ENCODE results near the gene GTPBP1. TPM values are rescaled to one million over a fixed set of nuclear protein-coding genes. Genes with fewer than 3 reads are reported as not detected.

Gene GTPBP1
- total RNA-seq, 4 donors from 2014 or later, result 27.7 to 124 (median 36.0) TPM

DNA sequence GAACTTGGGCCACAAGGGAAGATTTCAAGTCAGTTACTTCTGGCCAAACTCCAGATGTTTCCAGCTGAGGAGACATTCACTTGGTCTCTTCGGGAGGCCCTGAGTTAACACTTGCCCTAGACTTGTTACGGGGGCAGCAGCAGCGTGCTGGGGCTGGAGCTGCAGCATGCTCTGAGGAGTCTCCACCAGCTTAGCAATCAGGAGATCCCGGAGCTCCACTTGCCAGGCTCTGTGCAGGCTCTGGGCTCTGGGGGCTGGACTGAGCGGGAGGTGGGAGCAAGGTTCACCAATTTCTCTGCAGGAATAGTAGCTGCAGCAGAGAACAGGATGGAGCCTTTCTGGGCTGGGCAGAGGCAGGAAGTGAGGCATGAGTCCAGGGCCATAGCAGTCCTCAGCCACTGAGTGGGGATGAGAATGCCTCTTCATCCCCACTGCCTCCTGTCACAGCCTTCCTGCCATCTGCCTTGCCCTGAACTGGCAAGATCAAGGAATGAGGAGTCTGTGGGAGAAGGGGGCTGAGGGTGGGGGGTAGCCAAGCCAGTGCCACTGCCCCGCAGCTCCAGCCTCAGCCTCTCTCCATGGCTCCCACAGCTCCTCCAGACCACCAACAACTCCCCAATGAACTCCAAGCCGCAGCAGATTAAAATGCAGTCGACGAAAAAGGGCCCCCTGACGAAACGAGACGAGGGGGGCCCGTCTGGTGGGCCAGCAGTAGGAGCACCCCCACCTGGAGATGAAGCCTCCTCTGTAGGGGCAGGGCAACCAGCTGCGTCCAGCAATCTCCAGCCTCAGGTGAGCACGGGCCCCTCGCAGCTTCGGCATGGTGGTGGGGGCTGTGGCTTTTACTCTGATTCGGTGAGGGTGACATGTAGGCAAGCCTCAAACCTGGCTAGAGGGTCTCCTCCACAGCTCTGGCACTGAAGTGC, 23.4 kb downstream of the GTPBP1 start:
- intact Hi-C loops (cut with DNase I; ENCODE audit: low total_unique reads), result no loop called here
- H3K9me3 ChIP-seq, result no peaks in the 10 kb centered on the region
- H3K4me1 ChIP-seq, result peaks cover 19 to 21% of the 10 kb centered on the region in 2 donors
- peaks cover 6 to 66% of the 10 kb centered on the region in 2 donors for H3K36me3 ChIP-seq
- H3K4me3 ChIP-seq, result no peak overlapping the region
- DNase-seq (no peak), ATAC-seq (no peak)
- H3K27ac ChIP-seq, result no peak overlapping the region
- TF ChIP-seq, protein P1, sequence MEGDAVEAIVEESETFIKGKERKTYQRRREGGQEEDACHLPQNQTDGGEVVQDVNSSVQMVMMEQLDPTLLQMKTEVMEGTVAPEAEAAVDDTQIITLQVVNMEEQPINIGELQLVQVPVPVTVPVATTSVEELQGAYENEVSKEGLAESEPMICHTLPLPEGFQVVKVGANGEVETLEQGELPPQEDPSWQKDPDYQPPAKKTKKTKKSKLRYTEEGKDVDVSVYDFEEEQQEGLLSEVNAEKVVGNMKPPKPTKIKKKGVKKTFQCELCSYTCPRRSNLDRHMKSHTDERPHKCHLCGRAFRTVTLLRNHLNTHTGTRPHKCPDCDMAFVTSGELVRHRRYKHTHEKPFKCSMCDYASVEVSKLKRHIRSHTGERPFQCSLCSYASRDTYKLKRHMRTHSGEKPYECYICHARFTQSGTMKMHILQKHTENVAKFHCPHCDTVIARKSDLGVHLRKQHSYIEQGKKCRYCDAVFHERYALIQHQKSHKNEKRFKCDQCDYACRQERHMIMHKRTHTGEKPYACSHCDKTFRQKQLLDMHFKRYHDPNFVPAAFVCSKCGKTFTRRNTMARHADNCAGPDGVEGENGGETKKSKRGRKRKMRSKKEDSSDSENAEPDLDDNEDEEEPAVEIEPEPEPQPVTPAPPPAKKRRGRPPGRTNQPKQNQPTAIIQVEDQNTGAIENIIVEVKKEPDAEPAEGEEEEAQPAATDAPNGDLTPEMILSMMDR (IDR thresholded peaks at IDR 0.05 in 4 of 5, conservative IDR thresholded peaks at IDR 0.05 in 1 of 5), result no peak
- no peak for TF ChIP-seq POLR2A (IDR thresholded peaks at IDR 0.05)
- in situ Hi-C loops (cut with MboI; ENCODE audit: low sequenced_read_pairs in 4 of 4), result no loop called here
- no peaks in the 10 kb centered on the region for H3K27me3 ChIP-seq

DNA sequence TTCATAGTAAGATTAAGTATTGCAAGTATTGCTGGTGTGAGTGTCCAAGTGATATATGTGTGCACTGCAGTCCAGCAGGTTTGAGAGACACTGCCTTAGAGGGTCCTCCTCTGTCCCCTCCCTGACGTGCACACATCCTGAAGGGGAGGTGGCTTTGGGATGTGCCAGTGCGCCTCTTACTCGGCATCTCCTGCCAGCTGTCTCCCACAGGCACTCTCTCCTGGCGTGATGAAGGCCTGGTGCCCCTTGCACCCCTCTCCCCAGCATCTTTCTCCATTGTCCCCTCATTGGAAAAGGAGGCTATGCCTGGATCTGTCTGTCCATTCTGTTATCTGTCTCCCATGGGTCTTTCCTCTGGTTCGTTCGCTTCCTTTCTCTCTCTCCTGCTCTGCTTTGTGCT, 24.2 kb downstream of the GTPBP1 start:
- peaks cover 27 to 29% of the 10 kb centered on the region in 2 donors for H3K4me1 ChIP-seq
- no peak overlapping the region for H3K4me3 ChIP-seq
- peaks cover 6 to 60% of the 10 kb centered on the region in 2 donors for H3K36me3 ChIP-seq
- no peaks in the 10 kb centered on the region for H3K27me3 ChIP-seq
- intact Hi-C loops (cut with DNase I; ENCODE audit: low total_unique reads) (loop anchor here (10.0 kb wide), 1 partner anchor 225 kb away; the partner anchor contains the start of gene DDX17), in situ Hi-C loops (cut with MboI; ENCODE audit: low sequenced_read_pairs in 4 of 4) (no loop called here)
- no peak for DNase-seq
- H3K9me3 ChIP-seq, result no peaks in the 10 kb centered on the region
- H3K27ac ChIP-seq, result no peak overlapping the region
- TF ChIP-seq, protein P1 (IDR thresholded peaks at IDR 0.05 in 4 of 5, conservative IDR thresholded peaks at IDR 0.05 in 1 of 5), result no peak
- no peak for TF ChIP-seq POLR2A (IDR thresholded peaks at IDR 0.05)
- ATAC-seq, result no peak

DNA sequence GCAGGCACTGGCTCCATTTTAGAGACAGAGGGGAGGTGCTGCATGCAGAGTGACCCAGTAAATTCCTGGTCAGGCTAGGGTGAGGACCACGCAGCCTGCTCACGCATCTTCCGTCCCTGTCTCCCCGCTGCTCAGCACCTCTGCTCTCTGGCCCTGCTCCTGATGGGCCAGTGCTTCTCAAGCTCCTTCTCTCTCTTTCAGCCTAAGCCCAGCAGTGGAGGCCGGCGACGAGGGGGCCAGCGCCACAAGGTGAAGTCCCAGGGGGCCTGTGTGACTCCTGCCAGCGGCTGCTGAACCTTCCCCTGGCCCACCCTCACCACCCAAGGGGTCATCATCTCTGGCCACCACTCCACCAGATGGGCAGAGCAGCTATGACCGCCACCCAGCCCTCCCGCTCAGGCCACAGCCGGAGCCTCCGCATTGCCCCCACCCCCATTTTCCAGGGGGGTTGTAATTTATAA, 24.7 kb downstream of the GTPBP1 start:
- Histone ChIP-seq H3K9me3 (no peaks in the 10 kb centered on the region), H3K4me1 (peaks cover 32 to 34% of the 10 kb centered on the region in 2 donors), H3K36me3 (peaks cover 6 to 60% of the 10 kb centered on the region in 2 donors), H3K27ac (no peak overlapping the region), H3K4me3 (no peak overlapping the region), H3K27me3 (no peaks in the 10 kb centered on the region)
- intact Hi-C loops (cut with DNase I; ENCODE audit: low total_unique reads), result loop anchor here (10.0 kb wide), 1 partner anchor 226 kb away; the partner anchor contains the start of gene DDX17
- no peak for TF ChIP-seq POLR2A (IDR thresholded peaks at IDR 0.05)
- TF ChIP-seq, protein P1 (IDR thresholded peaks at IDR 0.05 in 4 of 5, conservative IDR thresholded peaks at IDR 0.05 in 1 of 5), result no peak
- no peak for ATAC-seq
- in situ Hi-C loops (cut with MboI; ENCODE audit: low sequenced_read_pairs in 4 of 4), result no loop called here
- DNase-seq, result no peak

DNA sequence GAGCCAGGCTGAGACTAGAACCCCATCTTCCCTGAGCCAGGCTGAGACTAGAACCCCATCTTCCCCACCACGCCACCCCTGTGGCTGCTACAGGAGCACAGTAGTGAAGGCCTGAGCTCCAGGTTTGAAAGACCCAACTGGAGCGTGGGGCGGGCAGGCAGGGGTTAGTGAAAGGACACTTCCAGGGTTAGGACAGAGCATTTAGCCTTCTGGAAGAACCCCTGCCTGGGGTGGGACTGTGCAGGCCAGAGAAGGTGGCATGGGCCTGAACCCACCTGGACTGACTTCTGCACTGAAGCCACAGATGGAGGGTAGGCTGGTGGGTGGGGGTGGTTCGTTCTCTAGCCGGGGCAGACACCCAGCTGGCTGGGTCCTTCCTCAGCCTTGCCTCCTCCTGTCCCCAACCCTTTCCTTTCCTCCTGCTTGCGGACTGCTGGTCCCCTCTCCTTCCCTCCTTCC, 26.0 kb downstream of the GTPBP1 start:
- Histone ChIP-seq H3K27ac (peak overlapping the region; percentile 83 to 92 (median 88)), H3K4me3 (no peak overlapping the region), H3K4me1 (peaks cover 38% of the 10 kb centered on the region in 2 donors), H3K9me3 (no peaks in the 10 kb centered on the region), H3K27me3 (no peaks in the 10 kb centered on the region), H3K36me3 (peaks cover 6 to 60% of the 10 kb centered on the region in 2 donors)
- TF ChIP-seq, protein P1 (IDR thresholded peaks at IDR 0.05 in 4 of 5, conservative IDR thresholded peaks at IDR 0.05 in 1 of 5), result no peak
- TF ChIP-seq POLR2A (IDR thresholded peaks at IDR 0.05), result no peak
- intact Hi-C loops (cut with DNase I; ENCODE audit: low total_unique reads) (loop anchor here (2.0 to 10.0 kb wide), 2 partner anchors 13 to 227 kb away; partner anchors contain the start of gene DDX17), in situ Hi-C loops (cut with MboI; ENCODE audit: low sequenced_read_pairs in 4 of 4) (no loop called here)
- no peak for DNase-seq
- no peak for ATAC-seq

Data from gastrocnemius medialis (tissue), 4 donors.